Ecto neural progenitor cell (in vitro differentiated cells): ENCODE measurements around the gene TUBD1.
A peak's percentile ranks its signal among the peaks of the same experiment; 100 is the strongest.
"Not testable (repeated sequence)": the region's sequence is repeated elsewhere in the genome, so short reads cannot be mapped to it uniquely, and the experiment has no call there.

Experiments
- DNase-seq: peaks from one replicate; pipeline ENCODE4 v3.0.0-alpha.2; 2018; ENCODE audit warnings: low spot score

Gene TUBD1

GRCh38 chr17:59844884-59845594, 47.7 kb downstream of the TUBD1 start:
- no peak for DNase-seq

GRCh38 chr17:59842901-59843652, 49.7 kb downstream of the TUBD1 start:
- DNase-seq: no peak

- not testable (repeated sequence) for DNase-seq
Observed at GRCh38 chr17:59841882-59842263, 50.9 kb downstream of the TUBD1 start.

- DNase-seq: not testable (repeated sequence)
Observed at GRCh38 chr17:59841091-59841881, 51.5 kb downstream of the TUBD1 start.

GRCh38 chr17:59840329-59841090, 52.2 kb downstream of the TUBD1 start:
- DNase-seq: no peak

- DNase-seq: no peak
Observed at GRCh38 chr17:59839651-59840328, 53.0 kb downstream of the TUBD1 start.

- DNase-seq: no peak
Observed at GRCh38 chr17:59838052-59838916, 54.5 kb downstream of the TUBD1 start.

- DNase-seq: peak; percentile 48
Observed at GRCh38 chr17:59837308-59838051, 55.3 kb downstream of the TUBD1 start.

GRCh38 chr17:59832883-59833379, 59.8 kb downstream of the TUBD1 start:
- peak; percentile 30 for DNase-seq

GRCh38 chr17:59830846-59831486, 61.8 kb downstream of the TUBD1 start:
- DNase-seq: peak; percentile 24

GRCh38 chr17:59830007-59830630, 62.6 kb downstream of the TUBD1 start:
- DNase-seq: peak; percentile 11

GRCh38 chr17:59829217-59830006, 63.3 kb downstream of the TUBD1 start:
- DNase-seq: no peak

GRCh38 chr17:59828819-59829216, 63.9 kb downstream of the TUBD1 start:
- not testable (repeated sequence) for DNase-seq

GRCh38 chr17:59828478-59828760, 64.3 kb downstream of the TUBD1 start:
- DNase-seq: no peak

GRCh38 chr17:59827721-59828477, 64.8 kb downstream of the TUBD1 start:
- no peak for DNase-seq

GRCh38 chr17:59826706-59827453, 65.9 kb downstream of the TUBD1 start:
- no peak for DNase-seq
